Liver (tissue), 9 donors: Measurements from ENCODE around the gene RNF111. TPM values are rescaled to one million over a fixed set of nuclear protein-coding genes. Genes with fewer than 3 reads are reported as not detected.

ENCODE experiments used
- DNase-seq: peaks from one replicate; pipeline ENCODE4 v3.0.0-alpha.2; 2017; ENCODE audit warnings: low spot score
- H3K27ac ChIP-seq, 2 donors: one replicate each; pipeline ENCODE4 v1.7.0; 2013; ENCODE audit warnings: inconsistent platforms in 2 of 2, low read length in 2 of 2, control low read depth in 1 of 2, low read depth in 1 of 2, mild to moderate bottlenecking in 1 of 2
- H3K27me3 ChIP-seq, 4 donors: one replicate each; pipeline versions ENCODE4 v1.6.1 to v1.7.0; 2013; ENCODE audit warnings: low read length in 3 of 4, inconsistent platforms in 1 of 4, mild to moderate bottlenecking in 1 of 4, moderate library complexity in 1 of 4; ENCODE audit not compliant: control insufficient read depth in 4 of 4, insufficient read depth in 4 of 4
- H3K36me3 ChIP-seq, 4 donors: one replicate each; pipeline versions ENCODE4 v1.6.1 to v1.7.0; 2013; ENCODE audit warnings: low read length in 3 of 4, mild to moderate bottlenecking in 3 of 4, low read depth in 1 of 4, moderate library complexity in 1 of 4; ENCODE audit not compliant: control insufficient read depth in 4 of 4, insufficient read depth in 3 of 4
- H3K4me1 ChIP-seq, 4 donors: one replicate each; pipeline versions ENCODE4 v1.6.1 to v1.7.0; 2013; ENCODE audit warnings: low read length in 3 of 4, mild to moderate bottlenecking in 3 of 4, moderate library complexity in 1 of 4; ENCODE audit not compliant: control insufficient read depth in 4 of 4, insufficient read depth in 4 of 4
- H3K4me3 ChIP-seq, 3 donors: one replicate each; pipeline versions ENCODE4 v1.6.1 to v1.7.0; 2013; ENCODE audit warnings: low read length in 3 of 3, control low read depth in 1 of 3, low read depth in 1 of 3, mild to moderate bottlenecking in 1 of 3
- H3K9ac ChIP-seq, 2 donors: one replicate each; pipeline ENCODE4 v1.7.0; 2013; ENCODE audit warnings: low read length in 2 of 2, mild to moderate bottlenecking in 2 of 2, moderate library complexity in 2 of 2, control low read depth in 1 of 2, low read depth in 1 of 2
- H3K9me3 ChIP-seq, 4 donors: one replicate each; pipeline versions ENCODE4 v1.6.1 to v1.7.0; 2013; ENCODE audit warnings: low read length in 3 of 4; ENCODE audit not compliant: control insufficient read depth in 4 of 4
- ATF3 ChIP-seq: IDR thresholded peaks from 2 replicates; pipeline ENCODE4 v1.6.1; 2016; ENCODE audit warnings: antibody characterized with exemption
- EGR1 ChIP-seq, 2 donors: IDR thresholded peaks; 2 replicates each; pipeline ENCODE4 v1.6.1; 2016 to 2018; ENCODE audit warnings: antibody characterized with exemption in 2 of 2, low read depth in 2 of 2
- FOXA1 ChIP-seq: IDR thresholded peaks from 2 replicates; pipeline ENCODE4 v1.6.1; 2016; ENCODE audit warnings: antibody characterized with exemption
- FOXA2 ChIP-seq: IDR thresholded peaks from 2 replicates; pipeline ENCODE4 v1.6.1; 2016; ENCODE audit warnings: antibody characterized with exemption
- GABPA ChIP-seq, 2 donors: IDR thresholded peaks in 1 of 2; conservative IDR thresholded peaks in 1 of 2; 2 replicates each; pipeline ENCODE4 v1.6.1; 2016; ENCODE audit warnings: antibody characterized with exemption in 2 of 2, mild to moderate bottlenecking in 1 of 2, moderate library complexity in 1 of 2
- HNF4A ChIP-seq, 2 donors: conservative IDR thresholded peaks; 2 replicates each; pipeline ENCODE4 v1.6.1; 2016; ENCODE audit warnings: antibody characterized with exemption in 2 of 2, mild to moderate bottlenecking in 2 of 2
- HNF4G ChIP-seq: IDR thresholded peaks from 2 replicates; pipeline ENCODE4 v1.6.1; 2016; ENCODE audit warnings: antibody characterized with exemption
- JUND ChIP-seq, 2 donors: IDR thresholded peaks; 2 replicates each; pipeline ENCODE4 v1.6.1; 2016; ENCODE audit warnings: antibody characterized with exemption in 2 of 2
- NR2F2 ChIP-seq: IDR thresholded peaks from 2 replicates; pipeline ENCODE4 v1.6.1; 2016; ENCODE audit warnings: antibody characterized with exemption
- RAD21 ChIP-seq, 2 donors: IDR thresholded peaks; 2 replicates each; pipeline ENCODE4 v1.6.1; 2016; ENCODE audit warnings: antibody characterized with exemption in 2 of 2, mild to moderate bottlenecking in 2 of 2
- REST ChIP-seq: IDR thresholded peaks from 2 replicates; pipeline ENCODE4 v1.6.1; 2016; ENCODE audit warnings: antibody characterized with exemption, mild to moderate bottlenecking
- RXRA ChIP-seq, 2 donors: IDR thresholded peaks; 2 replicates each; pipeline ENCODE4 v1.6.1; 2017 to 2018; ENCODE audit warnings: antibody characterized with exemption in 2 of 2, mild to moderate bottlenecking in 1 of 2
- SP1 ChIP-seq: IDR thresholded peaks from 2 replicates; pipeline ENCODE4 v1.6.1; 2018; ENCODE audit warnings: antibody characterized with exemption, mild to moderate bottlenecking
- TAF1 ChIP-seq: conservative IDR thresholded peaks from 2 replicates; pipeline ENCODE4 v1.6.1; 2016; ENCODE audit warnings: antibody characterized with exemption, mild to moderate bottlenecking
- YY1 ChIP-seq: IDR thresholded peaks from 2 replicates; pipeline ENCODE4 v1.6.1; 2016; ENCODE audit warnings: antibody characterized with exemption, mild to moderate bottlenecking
- WGBS: extraction: QIAGEN DNeasy Blood & Tissue Kit; methylation state at CpG from one replicate; pipeline ENCODE4 v1.1.7; 2013; 5-methylcytosine and 5-hydroxymethylcytosine counted together
- polyA plus RNA-seq, 2 donors: library from polyadenylated mRNA; stranded (reverse) in 1 of 2; unstranded in 1 of 2; fragments of 200-250 nt in 1 of 2; fragments of >200 nt in 1 of 2; fragmentation: Nextera tagmentation in 1 of 2; extraction: Ambion mirVana in 1 of 2; gene quantifications; one replicate each; pipeline versions ENCODE4 v1.2.1 to v1.2.3, GENCODE V29; 2013 to 2015
- total RNA-seq, 2 donors: library from RNA; depleted of rRNA; stranded (reverse); fragments of >200 nt; gene quantifications; one replicate each; pipeline ENCODE4 v1.2.3, GENCODE V29; 2014
- TF ChIP-seq, protein P1 (sequence below): IDR thresholded peaks from 2 replicates; pipeline ENCODE4 v1.6.1; 2016; ENCODE audit warnings: antibody characterized with exemption
- TF ChIP-seq, protein P2 (sequence below): IDR thresholded peaks from 2 replicates; pipeline ENCODE4 v1.6.1; 2016; ENCODE audit warnings: antibody characterized with exemption
- TF ChIP-seq, protein P3 (sequence below): fragments of 150-350 bp; IDR thresholded peaks from 2 replicates; pipeline ENCODE4 v1.5.1; 2017; ENCODE audit warnings: improper control_type of control experiment, low read depth, low read length; ENCODE audit not compliant: missing input control
- donor health status: healthy.
- donor health status: healthy.
- donor health status: healthy.
- donor health status: healthy.
- donor health status: healthy.

RNF111 gene
- total and polyA plus RNA-seq, 4 donors, result 5.1 to 16.9 (median 10.4) TPM

- TF ChIP-seq YY1 (no peak), SP1 (no peak), GABPA (IDR thresholded peaks at IDR 0.05 in 1 of 2, conservative IDR thresholded peaks at IDR 0.05 in 1 of 2) (no peak), REST (no peak), ATF3 (no peak), NR2F2 (no peak), FOXA1 (no peak), RXRA (IDR thresholded peaks at IDR 0.05) (no peak), RAD21 (IDR thresholded peaks at IDR 0.05) (no peak), FOXA2 (no peak), HNF4G (no peak), JUND (IDR thresholded peaks at IDR 0.05) (no peak), EGR1 (IDR thresholded peaks at IDR 0.05; ENCODE audit: low read depth in 2 of 2) (no peak), TAF1 (no peak), HNF4A (conservative IDR thresholded peaks at IDR 0.05) (no peak)
- TF ChIP-seq, protein P1, sequence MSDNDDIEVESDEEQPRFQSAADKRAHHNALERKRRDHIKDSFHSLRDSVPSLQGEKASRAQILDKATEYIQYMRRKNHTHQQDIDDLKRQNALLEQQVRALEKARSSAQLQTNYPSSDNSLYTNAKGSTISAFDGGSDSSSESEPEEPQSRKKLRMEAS, result no peak
- TF ChIP-seq, protein P2, sequence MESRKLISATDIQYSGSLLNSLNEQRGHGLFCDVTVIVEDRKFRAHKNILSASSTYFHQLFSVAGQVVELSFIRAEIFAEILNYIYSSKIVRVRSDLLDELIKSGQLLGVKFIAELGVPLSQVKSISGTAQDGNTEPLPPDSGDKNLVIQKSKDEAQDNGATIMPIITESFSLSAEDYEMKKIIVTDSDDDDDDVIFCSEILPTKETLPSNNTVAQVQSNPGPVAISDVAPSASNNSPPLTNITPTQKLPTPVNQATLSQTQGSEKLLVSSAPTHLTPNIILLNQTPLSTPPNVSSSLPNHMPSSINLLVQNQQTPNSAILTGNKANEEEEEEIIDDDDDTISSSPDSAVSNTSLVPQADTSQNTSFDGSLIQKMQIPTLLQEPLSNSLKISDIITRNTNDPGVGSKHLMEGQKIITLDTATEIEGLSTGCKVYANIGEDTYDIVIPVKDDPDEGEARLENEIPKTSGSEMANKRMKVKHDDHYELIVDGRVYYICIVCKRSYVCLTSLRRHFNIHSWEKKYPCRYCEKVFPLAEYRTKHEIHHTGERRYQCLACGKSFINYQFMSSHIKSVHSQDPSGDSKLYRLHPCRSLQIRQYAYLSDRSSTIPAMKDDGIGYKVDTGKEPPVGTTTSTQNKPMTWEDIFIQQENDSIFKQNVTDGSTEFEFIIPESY, result no peak
- TF ChIP-seq, protein P3, sequence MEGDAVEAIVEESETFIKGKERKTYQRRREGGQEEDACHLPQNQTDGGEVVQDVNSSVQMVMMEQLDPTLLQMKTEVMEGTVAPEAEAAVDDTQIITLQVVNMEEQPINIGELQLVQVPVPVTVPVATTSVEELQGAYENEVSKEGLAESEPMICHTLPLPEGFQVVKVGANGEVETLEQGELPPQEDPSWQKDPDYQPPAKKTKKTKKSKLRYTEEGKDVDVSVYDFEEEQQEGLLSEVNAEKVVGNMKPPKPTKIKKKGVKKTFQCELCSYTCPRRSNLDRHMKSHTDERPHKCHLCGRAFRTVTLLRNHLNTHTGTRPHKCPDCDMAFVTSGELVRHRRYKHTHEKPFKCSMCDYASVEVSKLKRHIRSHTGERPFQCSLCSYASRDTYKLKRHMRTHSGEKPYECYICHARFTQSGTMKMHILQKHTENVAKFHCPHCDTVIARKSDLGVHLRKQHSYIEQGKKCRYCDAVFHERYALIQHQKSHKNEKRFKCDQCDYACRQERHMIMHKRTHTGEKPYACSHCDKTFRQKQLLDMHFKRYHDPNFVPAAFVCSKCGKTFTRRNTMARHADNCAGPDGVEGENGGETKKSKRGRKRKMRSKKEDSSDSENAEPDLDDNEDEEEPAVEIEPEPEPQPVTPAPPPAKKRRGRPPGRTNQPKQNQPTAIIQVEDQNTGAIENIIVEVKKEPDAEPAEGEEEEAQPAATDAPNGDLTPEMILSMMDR, result no peak
- H3K36me3 ChIP-seq, result peaks cover 4 to 61% (median 38%) of the 10 kb centered on the region in 4 donors
- H3K9ac ChIP-seq, result no peak overlapping the region
- DNase-seq, result no peak
- no peaks in the 10 kb centered on the region for H3K4me1 ChIP-seq
- H3K9me3 ChIP-seq, result no peaks in the 10 kb centered on the region
- no peaks in the 10 kb centered on the region for H3K27me3 ChIP-seq
- WGBS, result 95% methylated on average over 2 of the region's 2 CpGs
- H3K4me3 ChIP-seq, result no peak overlapping the region
- no peak overlapping the region for H3K27ac ChIP-seq
Measured at GRCh38 chr15:59087731-59088130, 100.3 kb downstream of the RNF111 start.
